ENCODE data around the gene MAP3K15. TPM values are rescaled to one million over a fixed set of nuclear protein-coding genes. Genes with fewer than 3 reads are reported as not detected.
A peak's percentile ranks its signal among the peaks of the same experiment; 100 is the strongest.
"Not testable (repeated sequence)": the region's sequence is repeated elsewhere in the genome, so short reads cannot be mapped to it uniquely, and the experiment has no call there.

Gene MAP3K15
- total and polyA plus RNA-seq, 8 donors = 0.12 to 0.76 (median 0.33) TPM; not detected in 4

DNA sequence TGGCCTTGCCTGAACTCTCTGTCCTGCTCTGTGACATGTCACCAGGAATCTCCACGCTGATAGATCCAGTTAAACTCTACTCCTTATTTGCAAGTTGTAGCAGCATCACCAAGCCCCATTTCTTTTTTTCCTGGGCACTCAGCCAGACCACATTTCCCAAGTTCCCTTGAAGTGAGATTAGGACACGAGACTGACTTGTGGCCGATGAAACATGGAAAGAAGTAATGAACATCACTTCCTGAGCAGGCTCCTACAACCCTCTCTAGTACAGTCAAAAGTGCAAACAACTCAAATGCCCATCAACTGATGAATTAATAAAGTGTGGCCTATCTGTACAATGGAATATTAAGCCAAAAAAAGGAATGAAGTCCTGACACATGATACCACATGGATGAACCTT, 74.6 kb downstream of the MAP3K15 start:
- DNase-seq = peak in 1 of 2 donors; percentile 10
- no peaks in the 10 kb centered on the region for H3K4me1 ChIP-seq
- H3K27ac ChIP-seq = no peak overlapping the region
- H3K4me3 ChIP-seq = no peak overlapping the region
- H3K36me3 ChIP-seq = no peaks in the 10 kb centered on the region
- TF ChIP-seq, protein P1, sequence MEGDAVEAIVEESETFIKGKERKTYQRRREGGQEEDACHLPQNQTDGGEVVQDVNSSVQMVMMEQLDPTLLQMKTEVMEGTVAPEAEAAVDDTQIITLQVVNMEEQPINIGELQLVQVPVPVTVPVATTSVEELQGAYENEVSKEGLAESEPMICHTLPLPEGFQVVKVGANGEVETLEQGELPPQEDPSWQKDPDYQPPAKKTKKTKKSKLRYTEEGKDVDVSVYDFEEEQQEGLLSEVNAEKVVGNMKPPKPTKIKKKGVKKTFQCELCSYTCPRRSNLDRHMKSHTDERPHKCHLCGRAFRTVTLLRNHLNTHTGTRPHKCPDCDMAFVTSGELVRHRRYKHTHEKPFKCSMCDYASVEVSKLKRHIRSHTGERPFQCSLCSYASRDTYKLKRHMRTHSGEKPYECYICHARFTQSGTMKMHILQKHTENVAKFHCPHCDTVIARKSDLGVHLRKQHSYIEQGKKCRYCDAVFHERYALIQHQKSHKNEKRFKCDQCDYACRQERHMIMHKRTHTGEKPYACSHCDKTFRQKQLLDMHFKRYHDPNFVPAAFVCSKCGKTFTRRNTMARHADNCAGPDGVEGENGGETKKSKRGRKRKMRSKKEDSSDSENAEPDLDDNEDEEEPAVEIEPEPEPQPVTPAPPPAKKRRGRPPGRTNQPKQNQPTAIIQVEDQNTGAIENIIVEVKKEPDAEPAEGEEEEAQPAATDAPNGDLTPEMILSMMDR (IDR thresholded peaks at IDR 0.05) = no peak
- TF ChIP-seq POLR2A (IDR thresholded peaks at IDR 0.05) = no peak
- no peak for TF ChIP-seq POLR2AphosphoS5 (IDR thresholded peaks at IDR 0.05)
- no peak for TF ChIP-seq EP300 (IDR thresholded peaks at IDR 0.05)
- peaks cover 0 to 3% (median 0%) of the 10 kb centered on the region in 3 donors for H3K27me3 ChIP-seq
- no peaks in the 10 kb centered on the region for H3K9me3 ChIP-seq
- 6 to 24% (median 11%) methylated on average over 3 of the region's 3 CpGs for whole genome bisulfite sequencing, 5 donors
- intact Hi-C loops (cut with DNase I; ENCODE audit: low total_unique reads) = no loop called here

DNA sequence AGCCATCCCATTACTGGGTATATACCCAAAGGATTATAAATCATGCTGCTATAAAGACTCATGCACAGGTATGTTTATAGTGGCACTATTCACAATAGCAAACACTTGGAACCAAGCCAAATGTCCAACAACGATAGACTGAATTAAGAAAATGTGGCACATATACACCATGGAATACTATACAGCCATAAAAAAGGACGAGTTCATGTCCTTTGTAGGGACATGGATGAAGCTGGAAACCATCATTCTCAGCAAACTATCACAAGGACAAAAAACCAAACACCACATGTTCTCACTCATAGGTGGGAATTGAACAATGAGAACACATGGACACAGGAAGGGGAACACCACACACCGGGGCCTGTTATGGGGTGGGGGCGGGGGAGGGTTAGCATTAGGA, 92.6 kb downstream of the MAP3K15 start:
- intact Hi-C loops (cut with DNase I; ENCODE audit: low total_unique reads); H3K4me3 ChIP-seq; H3K27me3 ChIP-seq; H3K27ac ChIP-seq; H3K9me3 ChIP-seq; H3K4me1 ChIP-seq; DNase-seq; H3K36me3 ChIP-seq: not testable (repeated sequence)
- WGBS, 5 donors = 69 to 97% (median 80%) methylated on average over 2 to 4 of the region's 4 CpGs

DNA sequence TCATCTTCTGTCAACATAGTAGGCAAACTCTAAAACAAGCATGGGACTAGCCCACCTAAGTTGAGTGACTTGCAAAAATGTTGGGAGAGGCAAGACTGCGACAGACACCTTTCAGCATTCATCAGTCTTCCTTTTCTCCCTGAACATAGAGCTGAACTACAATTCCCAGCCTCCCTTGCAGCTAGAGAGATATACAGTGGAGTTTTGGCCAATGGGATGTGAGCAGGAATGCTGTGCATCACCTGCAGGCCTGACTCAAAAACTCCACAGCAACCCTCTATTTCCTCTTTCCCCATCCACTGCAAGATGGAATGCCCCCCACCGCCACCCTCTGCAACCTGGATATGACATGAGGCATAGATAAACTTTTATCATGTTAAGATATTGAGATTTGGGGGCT, 105.0 kb downstream of the MAP3K15 start:
- H3K36me3 ChIP-seq = no peaks in the 10 kb centered on the region
- no peak for TF ChIP-seq EP300 (IDR thresholded peaks at IDR 0.05)
- TF ChIP-seq POLR2A (IDR thresholded peaks at IDR 0.05) = no peak
- TF ChIP-seq, protein P1 (IDR thresholded peaks at IDR 0.05) = no peak
- TF ChIP-seq POLR2AphosphoS5 (IDR thresholded peaks at IDR 0.05) = no peak
- H3K4me1 ChIP-seq = no peaks in the 10 kb centered on the region
- H3K27ac ChIP-seq = no peak overlapping the region
- H3K4me3 ChIP-seq = no peak overlapping the region
- intact Hi-C loops (cut with DNase I; ENCODE audit: low total_unique reads) = no loop called here
- H3K9me3 ChIP-seq = peaks cover 0 to 13% (median 4%) of the 10 kb centered on the region in 4 donors
- peaks cover 0 to 5% (median 0%) of the 10 kb centered on the region in 3 donors for H3K27me3 ChIP-seq
- no peak for DNase-seq
- 79 to 92% (median 81%) methylated on average over 2 of the region's 2 CpGs for WGBS, 5 donors

DNA sequence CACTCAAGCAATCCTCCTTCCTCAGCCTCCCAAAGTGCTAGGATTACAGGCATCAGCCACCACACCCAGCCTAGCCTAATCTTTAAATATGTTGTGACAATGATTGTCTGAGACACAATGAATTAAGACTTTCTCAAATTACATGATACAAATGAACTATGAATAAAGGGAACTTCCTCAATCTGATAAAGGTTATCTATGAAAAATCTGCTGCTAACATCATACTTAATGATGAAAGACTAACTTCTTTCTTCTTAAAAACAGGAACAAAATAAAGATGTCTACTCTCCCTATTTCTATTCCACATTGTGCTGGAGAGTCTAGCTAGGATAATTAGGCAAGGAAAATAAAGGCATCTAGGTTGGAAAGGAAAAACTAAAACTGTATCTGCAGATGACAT, 111.6 kb downstream of the MAP3K15 start:
- Histone ChIP-seq H3K27ac (no peak overlapping the region), H3K36me3 (no peaks in the 10 kb centered on the region), H3K9me3 (no peaks in the 10 kb centered on the region), H3K4me1 (no peaks in the 10 kb centered on the region), H3K27me3 (peaks cover 0 to 5% (median 0%) of the 10 kb centered on the region in 3 donors), H3K4me3 (no peak overlapping the region)
- TF ChIP-seq POLR2AphosphoS5 (IDR thresholded peaks at IDR 0.05) = no peak
- TF ChIP-seq POLR2A (IDR thresholded peaks at IDR 0.05) = no peak
- TF ChIP-seq, protein P1 (IDR thresholded peaks at IDR 0.05) = no peak
- no peak for TF ChIP-seq EP300 (IDR thresholded peaks at IDR 0.05)
- no peak for DNase-seq
- intact Hi-C loops (cut with DNase I; ENCODE audit: low total_unique reads) = no loop called here

DNA sequence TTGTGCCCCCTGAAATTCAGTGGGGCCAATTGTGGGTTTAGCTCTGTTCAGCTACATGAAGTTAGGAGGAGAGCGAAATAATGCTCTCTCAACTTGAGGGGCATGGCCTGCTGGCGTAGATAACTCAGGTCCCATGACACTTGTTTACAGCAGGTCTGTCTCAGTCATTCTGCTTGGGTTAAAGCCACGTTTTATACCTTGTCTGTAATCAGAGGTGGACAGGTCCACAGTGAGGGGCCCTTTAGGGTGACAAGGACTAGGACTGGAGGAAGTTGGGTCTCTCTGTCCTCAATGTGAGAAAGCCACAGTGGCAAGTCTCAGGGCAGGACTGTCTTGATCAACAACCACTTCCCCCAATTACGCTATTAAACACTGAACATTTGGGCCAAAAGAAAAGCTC, 122.6 kb downstream of the MAP3K15 start:
- intact Hi-C loops (cut with DNase I; ENCODE audit: low total_unique reads) = no loop called here
- Histone ChIP-seq H3K36me3 (no peaks in the 10 kb centered on the region), H3K4me3 (no peak overlapping the region), H3K4me1 (no peaks in the 10 kb centered on the region), H3K27me3 (peaks cover 0 to 4% (median 0%) of the 10 kb centered on the region in 3 donors), H3K9me3 (no peaks in the 10 kb centered on the region), H3K27ac (no peak overlapping the region)
- no peak for DNase-seq
- TF ChIP-seq EP300 (IDR thresholded peaks at IDR 0.05) (no peak), POLR2A (IDR thresholded peaks at IDR 0.05) (no peak), POLR2AphosphoS5 (IDR thresholded peaks at IDR 0.05) (no peak)
- TF ChIP-seq, protein P1 (IDR thresholded peaks at IDR 0.05) = no peak
- WGBS, 5 donors = 65 to 100% (median 72%) methylated on average over 2 to 4 of the region's 4 CpGs
